Epithelial cell of esophagus (primary cell): ENCODE results near the gene ATF7IP.

Experiments used
- DNase-seq: peaks from one replicate; pipeline ENCODE4 v3.0.0; 2010; ENCODE audit warnings: low read depth
- H3K4me3 ChIP-seq: 2 replicates; pipeline ENCODE4 v1.5.1; 2011; ENCODE audit warnings: mild to moderate bottlenecking, low read length, control low read depth
- CTCF ChIP-seq: IDR thresholded peaks from 2 replicates; pipeline ENCODE4 v1.5.1; 2011; ENCODE audit warnings: low read depth, mild to moderate bottlenecking, low read length, control low read depth, inconsistent platforms; ENCODE audit not compliant: insufficient read depth; ENCODE audit errors: missing control alignments

ATF7IP gene

GRCh38 chr12:14495326-14495725, 129.8 kb downstream of the ATF7IP start:
- TF ChIP-seq CTCF = no peak
- DNase-seq = no peak

GRCh38 chr12:14505626-14506596, 140.4 kb downstream of the ATF7IP start:
- H3K4me3 ChIP-seq = no peak overlapping the region
- DNase-seq = peak; percentile 10
- TF ChIP-seq CTCF = no peak

More at GRCh38 chr12:14495326-14495725, 129.8 kb downstream of the ATF7IP start:
- no peak overlapping the region for H3K4me3 ChIP-seq

GRCh38 chr12:14510574-14510973, 145.1 kb downstream of the ATF7IP start:
- no peak overlapping the region for H3K4me3 ChIP-seq
- TF ChIP-seq CTCF = no peak
- no peak for DNase-seq

GRCh38 chr12:14514154-14514842, 148.8 kb downstream of the ATF7IP start:
- TF ChIP-seq CTCF = peak; percentile 79
- H3K4me3 ChIP-seq = no peak overlapping the region
- DNase-seq = peak; percentile 97

GRCh38 chr12:14514946-14515345, 149.5 kb downstream of the ATF7IP start:
- no peak for TF ChIP-seq CTCF
- peak; percentile 94 for DNase-seq
- H3K4me3 ChIP-seq = no peak overlapping the region

- no peak for DNase-seq
- TF ChIP-seq CTCF = no peak
- H3K4me3 ChIP-seq = no peak overlapping the region
Measured at GRCh38 chr12:14521822-14522221, 156.3 kb downstream of the ATF7IP start.
